ENCODE results near the gene POLD4.

- TF ChIP-seq CTCF (IDR thresholded peaks at IDR 0.05): no peak
- TF ChIP-seq POLR2A (IDR thresholded peaks at IDR 0.05): no peak
- no peak for TF ChIP-seq EP300 (IDR thresholded peaks at IDR 0.05)
These were observed 45.8 kb downstream of the POLD4 start for GRCh38 chr11:67307545-67308001.
